C4-2B (cell line): ENCODE data around the gene WFDC9.

Experiments
- ZFX ChIP-seq: fragments of 450-650 bp; IDR thresholded peaks from 2 replicates; pipeline ENCODE4 v1.6.1; 2017
- TF ChIP-seq, protein P1 (sequence below): fragments of 450-650 bp; conservative IDR thresholded peaks from 2 replicates; pipeline ENCODE4 v1.5.1; 2017; ENCODE audit warnings: mild to moderate bottlenecking

DNA sequence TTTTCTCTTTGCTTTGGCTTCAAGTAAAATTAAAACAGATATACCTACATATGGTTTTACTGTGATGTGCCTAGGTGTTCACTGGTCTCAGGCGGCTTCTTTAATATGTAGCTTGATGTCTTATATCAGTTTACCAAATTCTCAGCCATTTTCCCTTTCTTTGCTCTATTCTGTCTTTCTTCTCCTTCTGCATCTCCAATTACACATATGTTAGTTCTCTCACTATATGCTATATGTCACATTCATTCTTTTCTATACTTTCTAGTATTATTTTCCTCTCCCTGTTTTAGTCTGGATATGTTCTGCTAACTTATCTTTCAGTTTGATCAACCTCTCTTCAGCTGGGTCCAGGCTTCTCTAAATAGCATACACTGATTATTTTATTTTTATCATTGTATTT is 37.6 kb downstream of the WFDC9 start:
- TF ChIP-seq, protein P1, sequence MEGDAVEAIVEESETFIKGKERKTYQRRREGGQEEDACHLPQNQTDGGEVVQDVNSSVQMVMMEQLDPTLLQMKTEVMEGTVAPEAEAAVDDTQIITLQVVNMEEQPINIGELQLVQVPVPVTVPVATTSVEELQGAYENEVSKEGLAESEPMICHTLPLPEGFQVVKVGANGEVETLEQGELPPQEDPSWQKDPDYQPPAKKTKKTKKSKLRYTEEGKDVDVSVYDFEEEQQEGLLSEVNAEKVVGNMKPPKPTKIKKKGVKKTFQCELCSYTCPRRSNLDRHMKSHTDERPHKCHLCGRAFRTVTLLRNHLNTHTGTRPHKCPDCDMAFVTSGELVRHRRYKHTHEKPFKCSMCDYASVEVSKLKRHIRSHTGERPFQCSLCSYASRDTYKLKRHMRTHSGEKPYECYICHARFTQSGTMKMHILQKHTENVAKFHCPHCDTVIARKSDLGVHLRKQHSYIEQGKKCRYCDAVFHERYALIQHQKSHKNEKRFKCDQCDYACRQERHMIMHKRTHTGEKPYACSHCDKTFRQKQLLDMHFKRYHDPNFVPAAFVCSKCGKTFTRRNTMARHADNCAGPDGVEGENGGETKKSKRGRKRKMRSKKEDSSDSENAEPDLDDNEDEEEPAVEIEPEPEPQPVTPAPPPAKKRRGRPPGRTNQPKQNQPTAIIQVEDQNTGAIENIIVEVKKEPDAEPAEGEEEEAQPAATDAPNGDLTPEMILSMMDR: no peak
- TF ChIP-seq ZFX: no peak
